SK-N-SH treated with all-trans-retinoic acid at 6 μM for 48 hours (cell line): ENCODE measurements around the gene NFIA.

Experiments used
- ATAC-seq: fragments of 200-7000 bp; cut with Tn5 transposase; 3 replicates; pipeline ENCODE4 v1.9.1; 2020; ENCODE audit warnings: mild to moderate bottlenecking, moderate library complexity
- ARNTL ChIP-seq: fragments of 450-650 bp; formaldehyde crosslinking; IDR thresholded peaks from 2 replicates; pipeline ENCODE4 v1.5.0; 2020; ENCODE audit warnings: low read depth, mild to moderate bottlenecking, moderate library complexity, borderline replicate concordance
- CREB5 ChIP-seq: fragments of 250-450 bp; sonication (Bioruptor Pico); IDR thresholded peaks from 2 replicates; pipeline ENCODE4 v1.5.1; 2020; ENCODE audit warnings: low read depth, mild to moderate bottlenecking, moderate library complexity
- CSDC2 ChIP-seq: fragments of 250-450 bp; sonication (Bioruptor Pico); IDR thresholded peaks from 2 replicates; pipeline ENCODE4 v1.5.0; 2020; ENCODE audit warnings: mild to moderate bottlenecking, moderate library complexity
- CSRNP3 ChIP-seq: fragments of 250-450 bp; sonication (Bioruptor Pico); IDR thresholded peaks from 2 replicates; pipeline ENCODE4 v1.5.1; 2021; ENCODE audit warnings: mild to moderate bottlenecking, moderate library complexity
- ESRRG ChIP-seq: fragments of 250-450 bp; sonication (Bioruptor Pico); IDR thresholded peaks from 2 replicates; pipeline ENCODE4 v1.6.1; 2021; ENCODE audit warnings: mild to moderate bottlenecking
- ISL1 ChIP-seq: fragments of 250-450 bp; sonication (Bioruptor Pico); IDR thresholded peaks from 2 replicates; pipeline ENCODE4 v2.1.2; 2022; ENCODE audit warnings: mild to moderate bottlenecking, moderate library complexity
- POU6F1 ChIP-seq: fragments of 250-450 bp; sonication (Bioruptor Pico); IDR thresholded peaks from 2 replicates; pipeline ENCODE4 v1.8.0; 2021; ENCODE audit warnings: low read depth, mild to moderate bottlenecking, moderate library complexity, borderline replicate concordance
- SNAI2 ChIP-seq: fragments of 250-450 bp; sonication (Bioruptor Pico); IDR thresholded peaks from 2 replicates; pipeline ENCODE4 v1.5.0; 2020; ENCODE audit warnings: mild to moderate bottlenecking, moderate library complexity
- TOX ChIP-seq: fragments of 250-450 bp; sonication (Bioruptor Pico); IDR thresholded peaks from 2 replicates; pipeline ENCODE4 v1.8.0; 2021; ENCODE audit warnings: mild to moderate bottlenecking, moderate library complexity, borderline replicate concordance
- TSHZ2 ChIP-seq: fragments of 250-450 bp; sonication (Bioruptor Pico); IDR thresholded peaks from 2 replicates; pipeline ENCODE4 v1.5.0; 2020; ENCODE audit warnings: mild to moderate bottlenecking, moderate library complexity
- ZC3H10 ChIP-seq: fragments of 250-450 bp; sonication (Bioruptor Pico); IDR thresholded peaks from 2 replicates; pipeline ENCODE4 v1.5.1; 2021; ENCODE audit warnings: mild to moderate bottlenecking, moderate library complexity
- ZFP30 ChIP-seq: fragments of 450-650 bp; formaldehyde crosslinking; IDR thresholded peaks from 2 replicates; pipeline ENCODE4 v1.5.0; 2022; ENCODE audit warnings: mild to moderate bottlenecking, moderate library complexity
- ZNF565 ChIP-seq: fragments of 450-650 bp; formaldehyde crosslinking; conservative IDR thresholded peaks from 2 replicates; pipeline ENCODE4 v1.5.0; 2020; ENCODE audit warnings: low read depth, mild to moderate bottlenecking, moderate library complexity
- ZNF70 ChIP-seq: fragments of 450-650 bp; formaldehyde crosslinking; IDR thresholded peaks from 2 replicates; pipeline ENCODE4 v1.5.0; 2020; ENCODE audit warnings: mild to moderate bottlenecking, moderate library complexity
- TF ChIP-seq, protein P1 (sequence below): fragments of 250-450 bp; sonication (Bioruptor Pico); IDR thresholded peaks from 2 replicates; pipeline ENCODE4 v1.8.0; 2020; ENCODE audit warnings: mild to moderate bottlenecking, moderate library complexity, borderline replicate concordance

The NFIA gene

GRCh38 chr1:61049850-61050540, 32.4 kb upstream of the NFIA start:
- ATAC-seq = peak; percentile 90
- TF ChIP-seq ZNF565 = no peak
- no peak for TF ChIP-seq SNAI2 (CRISPR knock-in tag)
- TF ChIP-seq, protein P1, sequence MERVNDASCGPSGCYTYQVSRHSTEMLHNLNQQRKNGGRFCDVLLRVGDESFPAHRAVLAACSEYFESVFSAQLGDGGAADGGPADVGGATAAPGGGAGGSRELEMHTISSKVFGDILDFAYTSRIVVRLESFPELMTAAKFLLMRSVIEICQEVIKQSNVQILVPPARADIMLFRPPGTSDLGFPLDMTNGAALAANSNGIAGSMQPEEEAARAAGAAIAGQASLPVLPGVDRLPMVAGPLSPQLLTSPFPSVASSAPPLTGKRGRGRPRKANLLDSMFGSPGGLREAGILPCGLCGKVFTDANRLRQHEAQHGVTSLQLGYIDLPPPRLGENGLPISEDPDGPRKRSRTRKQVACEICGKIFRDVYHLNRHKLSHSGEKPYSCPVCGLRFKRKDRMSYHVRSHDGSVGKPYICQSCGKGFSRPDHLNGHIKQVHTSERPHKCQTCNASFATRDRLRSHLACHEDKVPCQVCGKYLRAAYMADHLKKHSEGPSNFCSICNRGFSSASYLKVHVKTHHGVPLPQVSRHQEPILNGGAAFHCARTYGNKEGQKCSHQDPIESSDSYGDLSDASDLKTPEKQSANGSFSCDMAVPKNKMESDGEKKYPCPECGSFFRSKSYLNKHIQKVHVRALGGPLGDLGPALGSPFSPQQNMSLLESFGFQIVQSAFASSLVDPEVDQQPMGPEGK (CRISPR knock-in tag) = peak; percentile 16; the same call in 1 of the 2 replicates
- 0 out of 2 replicates have a peak, but pooled peaks have one; percentile 52 for TF ChIP-seq TSHZ2 (CRISPR knock-in tag)

GRCh38 chr1:61050541-61051442, 31.6 kb upstream of the NFIA start:
- TF ChIP-seq CSDC2 (CRISPR knock-in tag) = no peak
- TF ChIP-seq, all 23 proteins: peak for 0
- peak; percentile 70 for ATAC-seq

DNA sequence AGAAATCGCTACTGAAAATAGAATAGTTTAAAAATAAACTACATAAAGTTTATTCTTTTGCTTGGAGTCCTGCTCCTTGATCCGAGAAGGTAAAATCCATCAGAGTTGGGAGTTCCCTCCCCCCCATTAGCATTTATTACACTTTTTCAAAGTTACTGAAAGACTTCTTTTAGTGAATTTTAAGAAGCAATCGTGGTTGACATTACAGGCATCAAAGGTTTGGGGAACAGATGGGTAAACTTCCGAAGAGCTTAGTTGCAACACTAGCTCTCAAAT, 31.0 kb upstream of the NFIA start:
- ATAC-seq = no peak
- TF ChIP-seq, protein P1 (CRISPR knock-in tag) = no peak
- TF ChIP-seq CREB5 (CRISPR knock-in tag) (no peak), TOX (CRISPR knock-in tag) (no peak), CSDC2 (CRISPR knock-in tag) (no peak), CSRNP3 (CRISPR knock-in tag) (no peak), ISL1 (CRISPR knock-in tag) (no peak), POU6F1 (CRISPR knock-in tag) (no peak), ARNTL (CRISPR knock-in tag) (no peak), ZNF565 (no peak), ESRRG (CRISPR knock-in tag) (no peak), ZC3H10 (CRISPR knock-in tag) (no peak), ZNF70 (CRISPR knock-in tag) (no peak), ZFP30 (CRISPR knock-in tag) (no peak)
